HFFc6 (cell line): Measurements from ENCODE around the gene TMEM229B. TPM values are rescaled to one million over a fixed set of nuclear protein-coding genes. Genes with fewer than 3 reads are reported as not detected.

Experiments
- DNase-seq: peaks from one replicate; pipeline ENCODE4 v3.0.0-alpha.2; 2018
- H3K27ac Mint-ChIP-seq: 2 replicates; pipeline ENCODE4 v1.8.0; 2020; ENCODE audit warnings: mild to moderate bottlenecking, mixed read lengths
- H3K27me3 Mint-ChIP-seq: 2 replicates; pipeline ENCODE4 v1.8.0; 2021; ENCODE audit warnings: mild to moderate bottlenecking, moderate library complexity, mixed read lengths; ENCODE audit not compliant: insufficient read depth
- H3K36me3 Mint-ChIP-seq: 2 replicates; pipeline ENCODE4 v1.8.0; 2021; ENCODE audit warnings: low read depth, mixed read lengths
- H3K4me1 Mint-ChIP-seq: 2 replicates; pipeline ENCODE4 v1.8.0; 2020; ENCODE audit warnings: low read depth, mixed read lengths
- H3K4me3 Mint-ChIP-seq: 2 replicates; pipeline ENCODE4 v1.8.0; 2020; ENCODE audit warnings: mild to moderate bottlenecking, moderate library complexity, mixed read lengths
- H3K9me3 Mint-ChIP-seq: 2 replicates; pipeline ENCODE4 v1.8.0; 2020; ENCODE audit warnings: mild to moderate bottlenecking, mixed read lengths
- CTCF ChIP-seq: fragments of 200-600 bp; sonication (generic); IDR thresholded peaks from 2 replicates; pipeline ENCODE4 v1.5.0; 2021; ENCODE audit warnings: antibody characterized with exemption, mild to moderate bottlenecking
- long read RNA-seq: library from polyadenylated mRNA; unstranded; transcript quantifications from one replicate; pipeline ENCODE4 v2.0.0, GENCODE V29; 2019
- total RNA-seq, 6 experiments: library from RNA; stranded (reverse); fragmentation: NEBNext Ultra II Directional; extraction: Animal tissue kit (Norgen Biotek cat#: 25700); gene quantifications; 2 replicates in 1 of 6; 3 replicates in 5 of 6; pipeline ENCODE4 v1.2.3, GENCODE V29; 2021

Gene TMEM229B
- total RNA-seq = under 1 TPM; 0.06 to 0.38 (median 0.20) TPM
- long read RNA-seq = 0 reads

DNA sequence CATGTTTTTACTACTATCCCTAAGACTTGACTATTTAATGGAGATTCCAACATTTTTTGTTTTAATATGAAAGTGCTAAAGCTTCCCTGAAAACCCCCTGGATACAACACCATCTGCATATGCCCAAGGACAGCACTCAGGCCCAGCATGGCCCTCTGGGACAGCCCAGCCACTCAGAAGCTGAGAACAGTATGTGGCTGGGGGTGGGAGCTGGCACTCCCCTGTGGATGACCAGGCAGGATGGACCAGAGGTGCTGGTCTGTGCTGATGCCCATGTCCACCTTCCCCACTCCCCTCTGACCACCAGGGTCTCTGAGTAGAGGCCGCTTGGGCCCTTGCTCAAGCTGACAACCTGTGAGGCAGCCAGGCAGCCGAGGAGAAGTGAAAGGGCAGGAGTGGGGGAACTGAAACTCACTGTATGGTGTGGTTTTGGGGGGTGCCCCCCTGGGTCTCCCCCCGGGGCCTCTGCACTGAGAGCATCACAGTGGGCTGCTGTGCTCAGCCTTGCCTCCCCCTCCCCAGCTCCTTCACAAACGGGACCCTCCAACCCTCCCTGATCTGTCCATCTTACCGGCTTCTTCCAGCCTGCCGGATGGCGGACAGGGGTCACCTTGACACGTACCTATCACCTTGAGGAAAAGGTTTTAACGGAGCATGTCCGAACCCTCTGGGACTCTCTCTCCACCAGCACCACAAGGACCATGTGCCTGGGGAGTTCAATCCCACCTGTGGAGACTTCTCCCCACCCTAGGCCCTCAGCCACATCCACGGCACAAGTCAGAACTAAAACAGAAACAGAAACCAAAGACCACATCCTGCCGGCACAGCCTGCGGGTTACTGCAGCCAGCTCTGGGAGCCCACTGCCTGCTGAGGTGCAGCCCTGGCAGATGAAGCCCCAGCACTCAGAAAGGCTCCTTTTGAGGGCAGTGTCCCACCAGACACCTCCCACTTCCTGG lies at the start of gene TMEM229B:
TSS of gene TMEM229B (minus strand) at position 785 of the 957 bp plus-strand sequence. CDS start 14,798 bp downstream, outside the sequence.
- Mint-ChIP-seq H3K27me3 (peaks cover 20% of the 10 kb centered on the region), H3K4me3 (peak within 1 kb of the TSS; percentile 64)

GRCh38 chr14:67537736-67538135 lies 49.2 kb upstream of the TMEM229B start:
- no peaks in the 10 kb centered on the region for H3K9me3 Mint-ChIP-seq
- TF ChIP-seq CTCF = no peak
- no peaks in the 10 kb centered on the region for H3K36me3 Mint-ChIP-seq
- no peak overlapping the region for H3K4me3 Mint-ChIP-seq
- H3K27ac Mint-ChIP-seq = no peak overlapping the region
- no peak for DNase-seq
- peaks cover 31% of the 10 kb centered on the region for H3K27me3 Mint-ChIP-seq
- no peaks in the 10 kb centered on the region for H3K4me1 Mint-ChIP-seq

More for the DNA sequence above, at the start of gene TMEM229B:
- Mint-ChIP-seq H3K36me3 (peaks cover 6% of the 10 kb centered on the region), H3K4me1 (no peaks in the 10 kb centered on the region), H3K9me3 (peaks cover 8% of the 10 kb centered on the region), H3K27ac (peak within 1 kb of the TSS; percentile 33; the same call in 1 of the 2 replicates)
- no peak for TF ChIP-seq CTCF
- no peak for DNase-seq

DNA sequence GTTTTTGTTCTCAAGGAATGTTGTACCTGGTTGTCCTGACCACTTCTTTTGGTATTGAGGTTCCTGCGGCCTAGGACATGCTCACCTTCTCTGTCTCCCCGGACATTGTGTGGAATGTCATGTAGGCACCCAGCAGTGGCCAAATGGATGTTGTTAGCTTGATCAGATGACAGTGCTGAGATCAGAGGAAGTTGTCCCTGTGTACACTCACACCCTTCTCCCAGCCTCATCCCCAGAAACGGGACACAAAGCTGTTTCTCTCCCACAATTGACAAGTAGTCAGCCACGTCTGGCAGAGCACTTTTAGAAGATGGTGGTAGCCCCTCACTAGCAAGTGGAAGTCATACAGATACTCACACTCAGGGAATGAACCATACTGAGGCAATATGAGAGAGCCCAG lies 47.6 kb upstream of the TMEM229B start:
- H3K27ac Mint-ChIP-seq = no peak overlapping the region
- no peaks in the 10 kb centered on the region for H3K36me3 Mint-ChIP-seq
- H3K27me3 Mint-ChIP-seq = peaks cover 23% of the 10 kb centered on the region
- H3K4me3 Mint-ChIP-seq = no peak overlapping the region
- TF ChIP-seq CTCF = no peak
- no peaks in the 10 kb centered on the region for H3K9me3 Mint-ChIP-seq
- no peak for DNase-seq
- H3K4me1 Mint-ChIP-seq = no peaks in the 10 kb centered on the region

- H3K27me3 Mint-ChIP-seq = peaks cover 26% of the 10 kb centered on the region
Measured at GRCh38 chr14:67533754-67534085, 45.2 kb upstream of the TMEM229B start.

More at GRCh38 chr14:67533754-67534085, 45.2 kb upstream of the TMEM229B start:
- no peak for TF ChIP-seq CTCF
- DNase-seq = no peak
- H3K4me3 Mint-ChIP-seq = peak overlapping the region; percentile 75
- H3K36me3 Mint-ChIP-seq = no peaks in the 10 kb centered on the region
- no peaks in the 10 kb centered on the region for H3K4me1 Mint-ChIP-seq
- no peaks in the 10 kb centered on the region for H3K9me3 Mint-ChIP-seq
- no peak overlapping the region for H3K27ac Mint-ChIP-seq
